GM23338 (cell line): ENCODE measurements around the gene ST6GALNAC4. TPM values are rescaled to one million over a fixed set of nuclear protein-coding genes. Genes with fewer than 3 reads are reported as not detected.

Source experiments
- ATAC-seq: fragments of 200-7000 bp; cut with Tn5 transposase; 3 replicates; pipeline ENCODE4 v1.9.1; 2020
- DNase-seq: peaks from one replicate; pipeline ENCODE4 v3.0.0-alpha.2; 2015; ENCODE audit warnings: low spot score
- H2AFZ ChIP-seq: fragments of 200-600 bp; sonication (generic); 2 replicates; pipeline ENCODE4 v1.8.0; 2016; ENCODE audit warnings: antibody characterized with exemption, mild to moderate bottlenecking, moderate library complexity
- H3F3A ChIP-seq: fragments of 200-600 bp; sonication (generic); replicated peaks from 2 replicates; pipeline ENCODE4 v1.8.0; 2017; ENCODE audit warnings: antibody characterized with exemption, mixed run types, low read depth
- H3K27ac ChIP-seq: fragments of 200-600 bp; sonication (generic); 2 replicates; pipeline ENCODE4 v1.6.1; 2016; ENCODE audit warnings: low read depth
- H3K27me3 ChIP-seq: fragments of 200-600 bp; sonication (generic); 2 replicates; pipeline ENCODE4 v1.8.0; 2016; ENCODE audit warnings: mild to moderate bottlenecking, mixed run types, moderate library complexity; ENCODE audit not compliant: insufficient read depth
- H3K36me3 ChIP-seq: fragments of 200-600 bp; sonication (generic); 2 replicates; pipeline ENCODE4 v1.8.0; 2016; ENCODE audit warnings: mild to moderate bottlenecking; ENCODE audit not compliant: insufficient read depth
- H3K4me1 ChIP-seq: fragments of 200-600 bp; sonication (generic); 2 replicates; pipeline ENCODE4 v1.8.0; 2016; ENCODE audit warnings: mild to moderate bottlenecking, moderate library complexity; ENCODE audit not compliant: insufficient read depth
- H3K4me2 ChIP-seq: fragments of 200-600 bp; sonication (generic); 2 replicates; pipeline ENCODE4 v1.7.1; 2017; ENCODE audit warnings: mixed run types
- H3K4me3 ChIP-seq: fragments of 200-600 bp; sonication (generic); 2 replicates; pipeline ENCODE4 v1.6.1; 2016; ENCODE audit warnings: mixed run types
- H3K79me2 ChIP-seq: fragments of 200-600 bp; sonication (generic); replicated peaks from 2 replicates; pipeline ENCODE4 v1.8.0; 2017; ENCODE audit warnings: mild to moderate bottlenecking; ENCODE audit not compliant: insufficient read depth
- H3K9me2 ChIP-seq: fragments of 200-600 bp; sonication (generic); 2 replicates; pipeline ENCODE4 v1.8.0; 2017; ENCODE audit not compliant: insufficient read depth
- H4K20me1 ChIP-seq: fragments of 200-600 bp; sonication (generic); replicated peaks from 2 replicates; pipeline ENCODE4 v1.8.0; 2017; ENCODE audit warnings: mild to moderate bottlenecking; ENCODE audit not compliant: insufficient read depth
- H3K27ac Mint-ChIP-seq: 2 replicates; pipeline ENCODE4 v1.8.0; 2020; ENCODE audit warnings: inconsistent platforms, mild to moderate bottlenecking, moderate library complexity, mixed read lengths
- H3K27me3 Mint-ChIP-seq: 3 replicates; pipeline ENCODE4 v1.8.0; 2022; ENCODE audit warnings: low read depth, mild to moderate bottlenecking, moderate library complexity, mixed read lengths, inconsistent platforms; ENCODE audit not compliant: insufficient read depth, poor library complexity
- H3K36me3 Mint-ChIP-seq: 3 replicates; pipeline ENCODE4 v1.8.0; 2021; ENCODE audit warnings: low read depth, mild to moderate bottlenecking, inconsistent platforms, moderate library complexity, mixed read lengths
- H3K4me1 Mint-ChIP-seq: 3 replicates; pipeline ENCODE4 v1.8.0; 2020; ENCODE audit warnings: mild to moderate bottlenecking, inconsistent platforms, mixed read lengths
- H3K4me3 Mint-ChIP-seq: 3 replicates; pipeline ENCODE4 v1.8.0; 2021; ENCODE audit warnings: moderate library complexity, mild to moderate bottlenecking, inconsistent platforms, mixed read lengths
- H3K9me3 Mint-ChIP-seq: 3 replicates; pipeline ENCODE4 v1.8.0; 2020; ENCODE audit warnings: moderate library complexity, mild to moderate bottlenecking, inconsistent platforms, mixed read lengths
- CREB1 ChIP-seq: fragments of 250-450 bp; sonication (Bioruptor Pico); IDR thresholded peaks from 2 replicates; pipeline ENCODE4 v1.5.0; 2020; ENCODE audit warnings: low read depth, mild to moderate bottlenecking, moderate library complexity
- ETS1 ChIP-seq: IDR thresholded peaks from 2 replicates; pipeline ENCODE4 v1.6.1; 2016; ENCODE audit warnings: antibody characterized with exemption
- EZH2phosphoT487 ChIP-seq: fragments of 200-600 bp; sonication (generic); IDR thresholded peaks from one replicate; pipeline ENCODE4 v1.8.1; 2018; ENCODE audit warnings: antibody characterized with exemption; ENCODE audit not compliant: unreplicated experiment
- JUNB ChIP-seq: IDR thresholded peaks from one replicate; pipeline ENCODE4 v1.6.1; 2016; ENCODE audit warnings: antibody characterized with exemption; ENCODE audit not compliant: unreplicated experiment
- NANOG ChIP-seq: IDR thresholded peaks from 2 replicates; pipeline ENCODE4 v1.6.1; 2016; ENCODE audit warnings: antibody characterized with exemption, borderline replicate concordance
- ZNF114 ChIP-seq: fragments of 250-450 bp; sonication (Bioruptor Pico); IDR thresholded peaks from 2 replicates; pipeline ENCODE4 v1.5.0; 2020; ENCODE audit warnings: mild to moderate bottlenecking, moderate library complexity
- ZNF331 ChIP-seq: fragments of 250-450 bp; sonication (Bioruptor Pico); IDR thresholded peaks from 2 replicates; pipeline ENCODE4 v1.5.0; 2020; ENCODE audit warnings: low read depth, mild to moderate bottlenecking, moderate library complexity
- ZNF462 ChIP-seq: fragments of 250-450 bp; sonication (Bioruptor Pico); IDR thresholded peaks from 2 replicates; pipeline ENCODE4 v1.5.0; 2020; ENCODE audit warnings: mild to moderate bottlenecking, moderate library complexity
- polyA plus RNA-seq: library from polyadenylated mRNA; unstranded; fragments of >200 nt; fragmentation: Nextera tagmentation; extraction: Ambion mirVana; gene quantifications from 2 replicates; pipeline ENCODE4 v1.2.1, GENCODE V29; 2016
- total RNA-seq: library from RNA; depleted of rRNA; stranded (reverse); fragments of >200 nt; shearing (Covaris generic); gene quantifications from 2 replicates; pipeline ENCODE4 v1.2.3, GENCODE V29; 2014
- TF ChIP-seq, protein P1 (sequence below), 2 experiments: fragments of 200-600 bp in 1 of 2; sonication (generic) in 1 of 2; conservative IDR thresholded peaks; 2 replicates each; pipeline versions ENCODE4 v1.5.1 to v1.6.1; 2016 to 2017; ENCODE audit warnings: antibody characterized with exemption in 2 of 2, low read depth in 2 of 2, mild to moderate bottlenecking in 2 of 2, moderate library complexity in 1 of 2

Gene ST6GALNAC4
- total and polyA plus RNA-seq, 2 experiments from 2014 or later, result 8.1 to 35.3 TPM

- no peaks in the 10 kb centered on the region for H3K36me3 ChIP-seq
- no peak overlapping the region for H3K4me2 ChIP-seq
- H3K27me3 ChIP-seq, result 0 out of 2 replicates have a peak, but pooled peaks cover 7% of the 10 kb centered on the region
- peaks cover 10% of the 10 kb centered on the region for H3K36me3 Mint-ChIP-seq
- no peaks in the 10 kb centered on the region for H3K9me2 ChIP-seq
- H3F3A ChIP-seq, result peaks cover 18% of the 10 kb centered on the region; the same call in 1 of the 2 replicates
- ATAC-seq (no peak), DNase-seq (no peak)
- H3K4me3 Mint-ChIP-seq, result no peak overlapping the region
- H3K4me3 ChIP-seq, result no peak overlapping the region
- no peak overlapping the region for H3K27ac ChIP-seq
- H3K9me3 Mint-ChIP-seq, result no peaks in the 10 kb centered on the region
- H3K4me1 Mint-ChIP-seq, result peaks cover 18% of the 10 kb centered on the region
- H3K79me2 ChIP-seq, result no peaks in the 10 kb centered on the region
- H2AFZ ChIP-seq, result no peak overlapping the region
- H3K27ac Mint-ChIP-seq, result no peak overlapping the region
- TF ChIP-seq CREB1 (CRISPR knock-in tag) (no peak), NANOG (no peak), EZH2phosphoT487 (no peak), ZNF114 (CRISPR knock-in tag) (no peak)
- TF ChIP-seq, protein P1, sequence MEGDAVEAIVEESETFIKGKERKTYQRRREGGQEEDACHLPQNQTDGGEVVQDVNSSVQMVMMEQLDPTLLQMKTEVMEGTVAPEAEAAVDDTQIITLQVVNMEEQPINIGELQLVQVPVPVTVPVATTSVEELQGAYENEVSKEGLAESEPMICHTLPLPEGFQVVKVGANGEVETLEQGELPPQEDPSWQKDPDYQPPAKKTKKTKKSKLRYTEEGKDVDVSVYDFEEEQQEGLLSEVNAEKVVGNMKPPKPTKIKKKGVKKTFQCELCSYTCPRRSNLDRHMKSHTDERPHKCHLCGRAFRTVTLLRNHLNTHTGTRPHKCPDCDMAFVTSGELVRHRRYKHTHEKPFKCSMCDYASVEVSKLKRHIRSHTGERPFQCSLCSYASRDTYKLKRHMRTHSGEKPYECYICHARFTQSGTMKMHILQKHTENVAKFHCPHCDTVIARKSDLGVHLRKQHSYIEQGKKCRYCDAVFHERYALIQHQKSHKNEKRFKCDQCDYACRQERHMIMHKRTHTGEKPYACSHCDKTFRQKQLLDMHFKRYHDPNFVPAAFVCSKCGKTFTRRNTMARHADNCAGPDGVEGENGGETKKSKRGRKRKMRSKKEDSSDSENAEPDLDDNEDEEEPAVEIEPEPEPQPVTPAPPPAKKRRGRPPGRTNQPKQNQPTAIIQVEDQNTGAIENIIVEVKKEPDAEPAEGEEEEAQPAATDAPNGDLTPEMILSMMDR (conservative IDR thresholded peaks at IDR 0.05; ENCODE audit: low read depth in 2 of 2), result no peak
- H4K20me1 ChIP-seq, result peaks cover 19% of the 10 kb centered on the region
- H3K4me1 ChIP-seq, result peaks cover 8% of the 10 kb centered on the region; the same call in 1 of the 2 replicates
- peaks cover 23% of the 10 kb centered on the region for H3K27me3 Mint-ChIP-seq
Measured at GRCh38 chr9:127920794-127921193, 4.0 kb upstream of the ST6GALNAC4 start.

GRCh38 chr9:127919253-127919815 is 2.5 kb upstream of the ST6GALNAC4 start:
- Histone ChIP-seq H3K4me2 (no peak overlapping the region), H3K27me3 (0 out of 2 replicates have a peak, but pooled peaks cover 7% of the 10 kb centered on the region), H3K27ac (no peak overlapping the region), H3K79me2 (no peaks in the 10 kb centered on the region), H3F3A (peaks cover 18% of the 10 kb centered on the region; the same call in 1 of the 2 replicates), H3K4me1 (peaks cover 8% of the 10 kb centered on the region; the same call in 1 of the 2 replicates), H4K20me1 (peaks cover 19% of the 10 kb centered on the region), H3K9me2 (no peaks in the 10 kb centered on the region), H3K4me3 (no peak overlapping the region), H3K36me3 (no peaks in the 10 kb centered on the region), H2AFZ (no peak overlapping the region)
- DNase-seq (no peak), ATAC-seq (no peak)
- Mint-ChIP-seq H3K9me3 (no peaks in the 10 kb centered on the region), H3K27me3 (peaks cover 17% of the 10 kb centered on the region), H3K4me1 (peaks cover 19% of the 10 kb centered on the region), H3K27ac (no peak overlapping the region), H3K4me3 (no peak overlapping the region), H3K36me3 (0 out of 3 replicates have a peak, but pooled peaks cover 3% of the 10 kb centered on the region)
- TF ChIP-seq EZH2phosphoT487, result no peak
- TF ChIP-seq CREB1 (CRISPR knock-in tag), result no peak
- no peak for TF ChIP-seq ZNF114 (CRISPR knock-in tag)
- no peak for TF ChIP-seq ZNF462 (CRISPR knock-in tag)
- TF ChIP-seq JUNB, result no peak
- TF ChIP-seq ZNF331 (CRISPR knock-in tag), result no peak
- TF ChIP-seq NANOG, result no peak
- TF ChIP-seq ETS1, result no peak
- TF ChIP-seq, protein P1 (conservative IDR thresholded peaks at IDR 0.05; ENCODE audit: low read depth in 2 of 2), result no peak
